Measurements from ENCODE around the gene ZBTB8A. TPM values are rescaled to one million over a fixed set of nuclear protein-coding genes. Genes with fewer than 3 reads are reported as not detected.

ZBTB8A gene
- total RNA-seq, 2 experiments from 2014 or later: not detected

- Mint-ChIP-seq H3K9me3 (no peaks in the 10 kb centered on the region), H3K27ac (no peak overlapping the region), H3K4me1 (ENCODE audit: low read depth) (peaks cover 18% of the 10 kb centered on the region), H3K36me3 (ENCODE audit: low read depth) (peaks cover 55% of the 10 kb centered on the region), H3K4me3 (no peak overlapping the region), H3K27me3 (no peaks in the 10 kb centered on the region)
- TF ChIP-seq, protein P1, sequence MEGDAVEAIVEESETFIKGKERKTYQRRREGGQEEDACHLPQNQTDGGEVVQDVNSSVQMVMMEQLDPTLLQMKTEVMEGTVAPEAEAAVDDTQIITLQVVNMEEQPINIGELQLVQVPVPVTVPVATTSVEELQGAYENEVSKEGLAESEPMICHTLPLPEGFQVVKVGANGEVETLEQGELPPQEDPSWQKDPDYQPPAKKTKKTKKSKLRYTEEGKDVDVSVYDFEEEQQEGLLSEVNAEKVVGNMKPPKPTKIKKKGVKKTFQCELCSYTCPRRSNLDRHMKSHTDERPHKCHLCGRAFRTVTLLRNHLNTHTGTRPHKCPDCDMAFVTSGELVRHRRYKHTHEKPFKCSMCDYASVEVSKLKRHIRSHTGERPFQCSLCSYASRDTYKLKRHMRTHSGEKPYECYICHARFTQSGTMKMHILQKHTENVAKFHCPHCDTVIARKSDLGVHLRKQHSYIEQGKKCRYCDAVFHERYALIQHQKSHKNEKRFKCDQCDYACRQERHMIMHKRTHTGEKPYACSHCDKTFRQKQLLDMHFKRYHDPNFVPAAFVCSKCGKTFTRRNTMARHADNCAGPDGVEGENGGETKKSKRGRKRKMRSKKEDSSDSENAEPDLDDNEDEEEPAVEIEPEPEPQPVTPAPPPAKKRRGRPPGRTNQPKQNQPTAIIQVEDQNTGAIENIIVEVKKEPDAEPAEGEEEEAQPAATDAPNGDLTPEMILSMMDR (IDR thresholded peaks at IDR 0.05): no peak
- H3K36me3 ChIP-seq (ENCODE audit: insufficient read depth, low read length): peaks cover 8% of the 10 kb centered on the region
- POLR2A ChIA-PET: no interaction called here
- H3K4me1 ChIP-seq (ENCODE audit: insufficient read depth, low read length): no peaks in the 10 kb centered on the region
- H3K27ac ChIP-seq (ENCODE audit: low read depth in 1 of 2, low read length in 2 of 2): no peak overlapping the region
- H3K9me3 ChIP-seq (ENCODE audit: control insufficient read depth in 1 of 2, insufficient read depth in 1 of 2, low read length in 2 of 2): no peaks in the 10 kb centered on the region
- CTCF ChIA-PET: interaction anchor here (1.2 kb wide), 1 partner anchor 92 kb away, joined by 3 read pairs; no protein-coding TSS in a partner anchor
- no peak overlapping the region for H3K4me3 ChIP-seq (ENCODE audit: low read length)
- H3K27me3 ChIP-seq (ENCODE audit: control insufficient read depth in 1 of 2, insufficient read depth in 2 of 2, low read length in 2 of 2): no peaks in the 10 kb centered on the region
- intact Hi-C loops (cut with DNase I, micrococcal nuclease): no loop called here
- ATAC-seq (ENCODE audit: poor library complexity): no peak
- no peak for DNase-seq
These were observed 80.7 kb downstream of the ZBTB8A start for GRCh38 chr1:32619701-32620485.

GRCh38 chr1:32622205-32622604 is 83.0 kb downstream of the ZBTB8A start:
- Mint-ChIP-seq H3K4me3 (no peak overlapping the region), H3K27ac (no peak overlapping the region), H3K4me1 (ENCODE audit: low read depth) (peaks cover 19% of the 10 kb centered on the region), H3K9me3 (no peaks in the 10 kb centered on the region), H3K36me3 (ENCODE audit: low read depth) (peaks cover 69% of the 10 kb centered on the region), H3K27me3 (no peaks in the 10 kb centered on the region)
- H3K36me3 ChIP-seq (ENCODE audit: insufficient read depth, low read length): peaks cover 20% of the 10 kb centered on the region
- no peak overlapping the region for H3K27ac ChIP-seq (ENCODE audit: low read depth in 1 of 2, low read length in 2 of 2)
- TF ChIP-seq, protein P1 (IDR thresholded peaks at IDR 0.05): no peak
- ATAC-seq (ENCODE audit: poor library complexity): no peak
- intact Hi-C loops (cut with DNase I, micrococcal nuclease): no loop called here
- DNase-seq: no peak
- no peak overlapping the region for H3K4me3 ChIP-seq (ENCODE audit: low read length)
- POLR2A ChIA-PET: no interaction called here
- H3K9me3 ChIP-seq (ENCODE audit: control insufficient read depth in 1 of 2, insufficient read depth in 1 of 2, low read length in 2 of 2): no peaks in the 10 kb centered on the region
- CTCF ChIA-PET: no interaction called here
- no peaks in the 10 kb centered on the region for H3K27me3 ChIP-seq (ENCODE audit: control insufficient read depth in 1 of 2, insufficient read depth in 2 of 2, low read length in 2 of 2)
- no peaks in the 10 kb centered on the region for H3K4me1 ChIP-seq (ENCODE audit: insufficient read depth, low read length)

DNA sequence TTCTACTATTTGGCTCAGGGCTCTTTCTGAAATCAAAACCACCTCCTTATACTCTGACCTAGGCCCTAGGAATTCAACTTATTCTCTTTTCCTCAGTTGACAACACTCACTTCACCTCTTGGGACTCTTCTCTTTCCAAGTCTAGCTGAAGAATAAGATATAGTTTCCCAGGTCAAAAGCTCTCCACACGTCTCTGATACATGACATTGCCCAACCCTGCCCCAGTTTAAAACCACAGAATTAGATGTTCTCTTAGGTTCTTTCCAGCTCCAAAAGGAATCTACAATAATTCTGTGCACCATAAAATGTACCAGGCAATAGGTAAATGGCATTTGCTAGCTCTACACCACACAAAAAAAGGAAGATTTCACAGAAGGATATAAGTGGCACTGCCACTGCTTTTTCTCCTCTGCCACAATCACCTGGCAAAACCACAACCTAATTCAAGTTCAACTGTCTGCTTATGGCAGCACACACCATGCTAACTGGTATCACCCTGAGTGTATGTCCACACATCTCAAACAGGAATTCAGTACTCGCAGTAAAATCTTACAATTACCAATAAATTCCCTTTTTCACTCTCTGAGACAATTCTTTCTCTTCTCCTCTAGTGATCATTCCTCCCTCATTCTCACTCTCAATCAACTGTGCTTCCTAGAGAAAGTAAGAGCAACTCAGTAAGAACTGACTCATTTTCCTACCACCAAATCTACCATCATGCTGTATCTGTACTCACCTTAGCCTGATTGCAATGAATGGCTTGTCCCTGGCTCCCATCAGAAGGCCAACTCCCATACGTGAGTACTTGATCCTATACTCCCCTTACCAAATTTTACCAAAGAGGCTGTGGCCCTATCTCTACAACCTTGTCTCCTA is 83.8 kb downstream of the ZBTB8A start:
- peaks cover 24% of the 10 kb centered on the region for H3K4me1 Mint-ChIP-seq (ENCODE audit: low read depth)
- no peak for ATAC-seq (ENCODE audit: poor library complexity)
- Histone ChIP-seq H3K27ac (ENCODE audit: low read depth in 1 of 2, low read length in 2 of 2) (no peak overlapping the region), H3K4me3 (ENCODE audit: low read length) (no peak overlapping the region), H3K27me3 (ENCODE audit: control insufficient read depth in 1 of 2, insufficient read depth in 2 of 2, low read length in 2 of 2) (no peaks in the 10 kb centered on the region), H3K4me1 (ENCODE audit: insufficient read depth, low read length) (peaks cover 6% of the 10 kb centered on the region), H3K9me3 (ENCODE audit: control insufficient read depth in 1 of 2, insufficient read depth in 1 of 2, low read length in 2 of 2) (no peaks in the 10 kb centered on the region), H3K36me3 (ENCODE audit: insufficient read depth, low read length) (peaks cover 26% of the 10 kb centered on the region)
- intact Hi-C loops (cut with DNase I, micrococcal nuclease): no loop called here
- peaks cover 73% of the 10 kb centered on the region for H3K36me3 Mint-ChIP-seq (ENCODE audit: low read depth)
- ChIA-PET CTCF (no interaction called here), POLR2A (no interaction called here)
- H3K27ac Mint-ChIP-seq: peak overlapping the region; percentile 20
- DNase-seq: peak in 1 of 14 experiments; percentile 19
- H3K27me3 Mint-ChIP-seq: no peaks in the 10 kb centered on the region
- TF ChIP-seq, protein P1 (IDR thresholded peaks at IDR 0.05): no peak
- no peaks in the 10 kb centered on the region for H3K9me3 Mint-ChIP-seq
- no peak overlapping the region for H3K4me3 Mint-ChIP-seq

Measured in CD4-positive, alpha-beta T cell (primary cell).